ENCODE measurements around the gene PDCD11.
"Not testable (repeated sequence)": the region's sequence is repeated elsewhere in the genome, so short reads cannot be mapped to it uniquely, and the experiment has no call there.

PDCD11 gene, protein sequence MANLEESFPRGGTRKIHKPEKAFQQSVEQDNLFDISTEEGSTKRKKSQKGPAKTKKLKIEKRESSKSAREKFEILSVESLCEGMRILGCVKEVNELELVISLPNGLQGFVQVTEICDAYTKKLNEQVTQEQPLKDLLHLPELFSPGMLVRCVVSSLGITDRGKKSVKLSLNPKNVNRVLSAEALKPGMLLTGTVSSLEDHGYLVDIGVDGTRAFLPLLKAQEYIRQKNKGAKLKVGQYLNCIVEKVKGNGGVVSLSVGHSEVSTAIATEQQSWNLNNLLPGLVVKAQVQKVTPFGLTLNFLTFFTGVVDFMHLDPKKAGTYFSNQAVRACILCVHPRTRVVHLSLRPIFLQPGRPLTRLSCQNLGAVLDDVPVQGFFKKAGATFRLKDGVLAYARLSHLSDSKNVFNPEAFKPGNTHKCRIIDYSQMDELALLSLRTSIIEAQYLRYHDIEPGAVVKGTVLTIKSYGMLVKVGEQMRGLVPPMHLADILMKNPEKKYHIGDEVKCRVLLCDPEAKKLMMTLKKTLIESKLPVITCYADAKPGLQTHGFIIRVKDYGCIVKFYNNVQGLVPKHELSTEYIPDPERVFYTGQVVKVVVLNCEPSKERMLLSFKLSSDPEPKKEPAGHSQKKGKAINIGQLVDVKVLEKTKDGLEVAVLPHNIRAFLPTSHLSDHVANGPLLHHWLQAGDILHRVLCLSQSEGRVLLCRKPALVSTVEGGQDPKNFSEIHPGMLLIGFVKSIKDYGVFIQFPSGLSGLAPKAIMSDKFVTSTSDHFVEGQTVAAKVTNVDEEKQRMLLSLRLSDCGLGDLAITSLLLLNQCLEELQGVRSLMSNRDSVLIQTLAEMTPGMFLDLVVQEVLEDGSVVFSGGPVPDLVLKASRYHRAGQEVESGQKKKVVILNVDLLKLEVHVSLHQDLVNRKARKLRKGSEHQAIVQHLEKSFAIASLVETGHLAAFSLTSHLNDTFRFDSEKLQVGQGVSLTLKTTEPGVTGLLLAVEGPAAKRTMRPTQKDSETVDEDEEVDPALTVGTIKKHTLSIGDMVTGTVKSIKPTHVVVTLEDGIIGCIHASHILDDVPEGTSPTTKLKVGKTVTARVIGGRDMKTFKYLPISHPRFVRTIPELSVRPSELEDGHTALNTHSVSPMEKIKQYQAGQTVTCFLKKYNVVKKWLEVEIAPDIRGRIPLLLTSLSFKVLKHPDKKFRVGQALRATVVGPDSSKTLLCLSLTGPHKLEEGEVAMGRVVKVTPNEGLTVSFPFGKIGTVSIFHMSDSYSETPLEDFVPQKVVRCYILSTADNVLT (N-terminal part only)

DNA sequence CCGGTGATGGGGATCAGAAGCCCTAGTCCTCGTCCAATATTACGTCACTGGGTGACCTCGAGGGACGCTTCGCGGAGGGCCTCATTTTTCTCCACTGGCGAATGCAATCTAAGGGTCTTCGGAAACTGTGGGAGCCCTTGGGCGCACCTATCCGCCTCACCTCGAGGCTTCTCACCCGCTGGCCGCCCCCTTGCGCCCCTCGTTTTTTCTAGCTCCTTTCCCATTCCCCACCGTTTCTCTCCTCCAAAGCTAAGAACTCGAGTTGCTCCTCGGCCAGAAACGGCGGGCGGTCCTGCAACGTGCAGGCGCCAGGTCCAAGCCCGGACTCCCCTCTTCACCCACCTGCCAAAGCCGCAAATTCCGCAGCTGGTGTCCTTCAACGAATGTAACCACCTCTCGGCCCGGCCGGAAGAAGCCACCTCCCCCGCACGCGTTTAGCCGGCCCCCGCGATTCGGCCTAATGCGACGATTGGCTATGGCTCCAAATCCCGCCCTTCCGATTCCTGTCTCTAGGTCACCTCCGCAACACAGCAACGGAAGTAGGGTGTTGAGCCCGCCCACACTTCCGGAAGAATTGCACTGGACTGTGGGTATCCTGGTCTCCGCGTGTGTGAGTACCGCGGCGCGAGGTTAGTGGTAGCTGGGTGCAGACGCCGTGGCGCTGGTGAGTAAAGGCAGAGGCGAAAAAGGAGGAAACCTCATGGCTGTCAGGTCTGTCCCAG is at the start of gene PDCD11, which contains the start of gene ATP5MK:
TSS of gene PDCD11 (plus strand) at position 560 of the 722 bp plus-strand sequence. CDS start 1,801 bp downstream, outside the sequence.
TSS of gene ATP5MK (minus strand) at position 409 of the 722 bp plus-strand sequence. CDS start 4,018 bp downstream, outside the sequence.
- DNase-seq: peak; percentile 56 to 98 (median 95)

DNA sequence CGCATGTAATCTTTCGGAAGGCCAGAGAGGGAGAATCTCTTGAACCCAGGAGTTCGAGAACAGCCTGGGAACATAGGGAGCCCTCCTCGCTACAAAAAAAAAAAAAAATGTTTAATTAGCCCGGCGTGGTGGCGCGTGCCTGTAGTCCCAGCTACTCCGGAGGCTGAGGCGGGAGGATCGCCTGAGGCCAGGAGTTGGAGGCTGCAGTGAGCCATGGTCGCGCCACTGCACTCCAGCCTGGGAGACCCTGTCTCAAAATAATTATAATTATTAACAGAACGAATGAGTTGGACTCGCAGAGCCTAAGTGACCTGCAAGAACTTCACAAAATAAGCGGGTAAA is 46.3 kb upstream of the PDCD11 start:
- DNase-seq: peak in 1 of 51 donors; percentile 26

DNA sequence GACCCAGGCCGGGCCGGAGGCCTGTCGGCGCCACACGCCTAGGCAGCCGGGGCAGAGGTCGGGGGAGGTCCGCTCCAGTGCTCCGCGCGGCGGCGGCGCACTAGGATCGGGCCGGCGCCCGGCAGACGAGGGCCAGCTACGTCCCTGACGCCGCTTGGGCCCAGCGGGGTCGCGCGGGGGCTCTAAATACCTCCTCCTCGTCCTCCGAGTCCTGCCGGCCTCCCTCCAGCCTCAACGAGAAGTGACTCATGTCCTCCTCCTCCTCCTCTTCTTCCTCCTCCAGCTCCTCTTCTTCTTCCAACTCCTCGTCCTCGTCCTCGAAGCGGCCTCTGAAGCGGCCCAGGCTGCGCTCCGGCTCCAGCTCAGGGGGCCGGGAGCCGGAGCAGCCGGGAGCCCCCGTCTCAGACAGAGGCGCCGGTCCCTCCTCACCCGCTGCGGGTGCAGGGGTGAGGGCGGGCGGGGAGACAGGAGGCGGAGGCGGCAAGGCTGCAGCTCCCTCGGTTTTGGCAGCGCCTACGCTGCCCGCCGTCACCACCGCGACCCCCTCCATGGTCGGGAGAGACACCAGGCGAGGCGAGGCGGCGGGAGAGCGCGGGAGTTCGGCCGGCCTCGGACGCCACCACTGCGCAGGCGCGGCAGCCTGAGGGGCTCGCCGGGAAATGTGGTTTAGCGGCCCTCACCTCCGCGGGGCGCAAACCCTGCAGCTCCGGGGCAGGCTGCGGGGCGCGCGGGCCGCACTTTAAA is 45.7 kb upstream of the PDCD11 start, which contains the start of gene PCGF6:
TSS of gene PCGF6 (minus strand) at position 624 of the 744 bp plus-strand sequence. CDS start at position 550, 74 bp downstream.
- DNase-seq: peak; percentile 7 to 87 (median 63)

DNA sequence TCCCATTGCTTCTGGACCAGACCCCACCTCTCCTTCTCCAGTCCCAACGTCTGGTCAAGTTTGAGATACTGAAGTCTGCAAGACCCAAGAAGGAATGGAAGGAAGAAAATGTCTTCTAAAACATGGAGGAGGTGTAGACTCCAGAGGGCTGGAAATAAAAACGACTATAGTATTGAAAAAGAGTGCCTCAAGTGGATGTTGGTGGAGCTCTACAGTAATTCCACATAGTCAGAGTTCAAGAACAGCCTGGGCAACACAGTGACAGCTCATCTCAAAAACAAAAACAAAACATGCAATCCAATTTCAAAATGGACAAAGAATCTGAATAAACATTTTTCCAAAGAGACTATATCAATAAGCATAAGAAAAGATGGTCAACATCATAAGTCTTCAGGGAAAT is 43.1 kb upstream of the PDCD11 start:
- DNase-seq: no peak

DNA sequence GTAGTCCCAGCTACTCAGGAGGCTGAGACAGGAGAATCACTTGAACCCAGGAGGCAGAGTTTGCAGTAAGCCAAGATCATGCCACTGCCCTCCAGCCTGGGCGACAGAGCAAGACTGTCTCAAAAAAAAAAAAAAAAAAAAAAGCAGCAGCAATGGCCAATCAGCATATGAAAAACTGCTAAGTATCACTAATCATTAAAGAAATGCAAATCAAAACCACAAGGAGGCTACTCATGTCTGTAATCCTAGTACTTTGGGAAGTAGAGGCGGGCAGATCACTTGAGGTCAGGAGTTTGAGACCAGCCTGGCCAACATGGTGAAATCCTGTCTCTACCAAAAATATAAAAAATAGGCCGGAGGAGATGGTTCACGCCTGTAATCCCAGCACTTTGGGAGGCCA is 41.9 kb upstream of the PDCD11 start:
- not testable (repeated sequence) for DNase-seq

DNA sequence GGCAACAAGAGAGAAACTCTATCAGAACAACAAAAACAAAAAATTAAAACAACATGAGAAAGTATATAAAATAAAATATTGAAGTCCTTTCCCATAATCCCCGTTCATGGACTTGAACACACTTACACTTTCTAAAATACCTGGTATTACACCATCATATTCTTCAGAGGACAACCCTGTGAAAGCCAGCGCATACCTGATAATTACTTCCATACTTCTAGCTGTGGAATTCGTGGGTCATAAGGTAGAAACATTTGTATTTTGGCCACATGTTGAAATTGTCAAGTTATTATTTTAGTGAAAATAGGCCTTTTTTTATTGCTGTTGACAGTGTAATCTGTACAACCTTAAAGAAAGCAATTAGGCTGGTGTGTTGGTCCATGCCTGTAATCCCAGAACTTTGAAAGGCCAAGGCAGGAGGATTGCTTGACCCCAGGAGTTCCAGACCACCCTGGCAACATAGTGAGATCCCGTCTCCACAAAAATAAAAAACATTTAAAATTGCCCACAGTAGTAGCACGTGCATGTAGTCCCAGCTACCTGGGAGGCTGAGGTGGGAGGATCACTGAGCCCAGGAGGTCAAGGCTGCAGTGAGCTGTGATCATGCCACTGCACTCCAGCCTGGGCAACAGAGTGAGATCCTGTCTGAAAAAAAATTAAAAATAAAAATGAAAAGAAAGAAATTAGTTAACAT is 40.4 kb upstream of the PDCD11 start:
- no peak for DNase-seq

DNA sequence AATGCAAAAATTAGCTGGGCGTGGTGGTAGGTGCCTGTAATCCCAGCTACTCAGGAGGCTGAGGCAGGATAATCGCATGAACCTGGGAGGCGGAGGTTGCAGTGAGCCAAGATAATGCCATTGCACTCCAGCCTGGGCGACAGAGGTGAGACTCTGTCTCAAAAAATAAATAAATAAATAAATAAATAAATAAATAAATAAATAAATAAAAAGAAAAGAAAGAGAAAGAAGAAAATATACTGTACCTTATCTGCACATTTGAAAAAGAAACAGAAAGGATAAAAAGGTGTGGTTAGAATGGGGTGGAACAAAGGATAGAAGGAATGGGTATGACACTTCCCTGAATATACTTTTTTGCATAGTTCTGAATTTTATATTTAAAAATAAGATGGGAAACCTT is 36.9 kb upstream of the PDCD11 start:
- DNase-seq: not testable (repeated sequence)

DNA sequence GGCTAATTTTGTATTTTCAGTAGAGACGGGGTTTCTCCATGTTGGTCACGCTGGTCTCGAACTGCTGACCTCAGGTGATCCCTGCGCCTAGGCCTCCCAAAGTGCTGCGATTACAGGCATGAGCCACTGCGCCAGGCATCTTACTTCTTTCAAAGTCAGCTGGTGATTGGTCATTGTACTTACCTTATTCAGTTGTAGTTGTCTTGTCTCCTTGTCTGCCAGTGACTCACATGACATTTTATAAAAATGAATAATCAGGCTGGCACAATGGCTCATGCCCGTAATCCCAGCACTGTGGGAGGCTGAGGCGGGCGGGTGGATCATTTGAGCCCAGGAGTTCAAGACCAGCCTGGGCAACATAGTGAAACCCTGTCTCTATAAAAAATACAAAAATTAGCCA is 35.6 kb upstream of the PDCD11 start:
- not testable (repeated sequence) for DNase-seq

DNA sequence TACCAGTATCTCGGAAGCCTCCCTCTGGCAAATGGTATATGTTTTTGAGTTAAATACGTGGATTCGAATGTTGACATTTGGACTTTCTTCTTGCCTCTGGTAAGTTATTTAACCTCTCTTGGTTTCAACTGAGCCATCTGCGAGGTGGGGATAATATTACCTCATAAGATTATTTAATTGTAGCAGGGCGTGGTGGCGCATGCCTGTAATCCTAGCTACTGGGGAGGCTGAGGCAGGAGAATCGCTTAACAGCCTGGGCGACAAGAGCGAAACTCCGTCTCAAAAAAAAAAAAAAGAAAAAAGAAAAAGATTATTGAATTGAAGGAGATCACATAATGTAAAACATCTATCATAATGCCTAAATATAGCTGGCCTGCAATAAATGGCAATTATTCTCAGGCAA is 29.0 kb upstream of the PDCD11 start:
- DNase-seq: no peak

DNA sequence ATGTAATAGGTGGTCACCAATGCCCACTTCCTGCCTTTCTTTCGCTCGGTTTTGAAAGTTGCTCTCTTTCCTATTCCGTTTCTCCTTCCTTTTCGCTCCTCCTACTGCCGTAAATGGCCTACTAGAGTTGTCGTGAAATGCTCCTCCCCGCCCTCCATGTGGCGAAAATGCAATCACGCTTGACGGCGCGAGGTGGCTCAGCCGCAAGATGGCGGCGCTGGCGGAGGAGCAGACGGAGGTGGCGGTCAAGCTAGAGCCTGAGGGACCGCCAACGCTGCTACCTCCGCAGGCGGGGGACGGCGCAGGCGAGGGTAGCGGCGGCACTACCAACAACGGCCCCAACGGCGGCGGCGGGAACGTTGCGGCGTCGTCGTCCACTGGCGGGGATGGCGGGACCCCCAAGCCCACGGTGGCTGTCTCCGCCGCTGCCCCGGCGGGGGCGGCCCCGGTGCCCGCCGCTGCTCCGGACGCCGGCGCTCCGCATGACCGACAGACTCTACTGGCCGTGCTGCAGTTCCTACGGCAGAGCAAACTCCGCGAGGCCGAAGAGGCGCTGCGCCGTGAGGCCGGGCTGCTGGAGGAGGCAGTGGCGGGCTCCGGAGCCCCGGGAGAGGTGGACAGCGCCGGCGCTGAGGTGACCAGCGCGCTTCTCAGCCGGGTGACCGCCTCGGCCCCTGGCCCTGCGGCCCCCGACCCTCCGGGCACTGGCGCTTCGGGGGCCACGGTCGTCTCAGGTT is 28.5 kb upstream of the PDCD11 start, which contains the start of gene TAF5:
TSS of gene TAF5 (plus strand) at position 195 of the 737 bp plus-strand sequence. CDS start at position 209, 14 bp downstream.
- DNase-seq: peak; percentile 12 to 95 (median 82)

DNA sequence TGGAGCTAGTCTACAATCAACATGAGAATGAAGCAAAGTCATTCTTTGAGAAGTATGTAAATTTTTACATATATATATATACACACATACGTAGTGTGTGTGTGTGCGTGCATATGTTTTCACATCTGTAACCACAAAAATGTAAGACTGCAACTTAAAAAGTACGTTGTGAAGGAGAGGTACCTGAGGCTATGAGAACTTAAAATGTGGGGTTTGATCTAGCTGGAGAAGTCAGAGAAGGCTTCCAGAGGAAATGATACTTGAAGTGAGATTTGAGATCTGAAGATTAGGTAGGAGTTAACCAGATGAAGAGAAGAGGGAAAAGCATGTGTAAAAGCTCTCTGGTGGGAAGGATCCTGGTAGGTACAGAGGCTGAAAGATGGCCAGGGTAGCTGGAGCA is 22.9 kb upstream of the PDCD11 start:
- DNase-seq: no peak

DNA sequence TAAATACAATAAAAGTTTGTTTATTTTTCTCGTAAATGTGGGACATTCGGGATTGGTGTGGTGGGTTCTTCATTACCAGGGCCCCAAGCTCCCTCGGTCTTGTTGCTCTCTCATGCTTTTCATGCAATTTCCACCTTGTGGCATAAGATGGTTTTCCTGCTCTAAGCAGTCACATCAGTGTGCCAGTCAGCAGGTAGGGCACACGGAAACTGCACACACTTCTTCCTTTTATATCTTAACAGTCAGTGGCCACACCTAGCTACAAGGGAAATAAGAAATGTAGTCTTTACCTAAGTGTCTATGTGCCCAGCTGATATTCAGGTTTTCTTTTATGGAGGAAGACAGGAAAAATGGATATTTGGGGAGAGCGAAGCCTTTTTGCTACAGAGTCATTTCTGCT is 22.2 kb upstream of the PDCD11 start:
- DNase-seq: no peak

DNA sequence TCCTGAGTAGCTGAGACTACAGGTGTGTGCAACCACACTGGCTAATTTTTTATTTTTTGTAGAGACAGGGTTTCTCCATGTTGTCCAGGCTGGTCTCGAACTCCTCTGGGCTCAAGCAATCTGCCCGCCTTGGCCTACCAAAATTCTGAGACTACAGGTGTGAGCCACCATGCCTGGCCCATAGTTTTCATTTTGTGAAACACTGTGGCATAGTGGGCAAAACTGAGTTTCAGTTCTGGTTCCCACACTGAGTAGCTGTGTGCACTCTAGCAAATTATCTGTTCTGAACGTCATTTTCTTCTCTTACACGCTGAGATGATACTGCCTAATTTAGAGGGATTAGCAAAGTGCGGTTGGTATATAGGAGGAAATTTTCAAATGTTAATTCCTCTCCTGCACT is 13.7 kb upstream of the PDCD11 start:
- no peak for DNase-seq

DNA sequence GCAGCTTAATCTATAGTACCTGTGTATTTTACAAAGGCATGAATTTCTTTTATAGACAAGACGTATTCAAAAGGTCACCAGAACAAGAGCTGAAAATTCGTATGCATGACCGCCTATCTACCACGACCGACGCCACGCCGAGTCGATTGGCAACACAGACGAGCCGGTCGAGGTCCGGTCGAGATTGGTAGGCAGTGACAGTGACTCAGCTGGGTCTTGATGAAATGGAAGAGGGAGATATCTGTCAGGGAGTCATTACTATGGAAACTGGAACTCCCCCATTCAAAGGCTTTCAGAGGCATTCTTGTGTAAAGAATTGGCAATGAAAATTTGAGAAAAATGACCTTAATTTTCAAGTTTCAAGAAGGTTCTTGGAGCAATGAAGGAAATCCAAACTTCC is 2.2 kb upstream of the PDCD11 start:
- no peak for DNase-seq

DNA sequence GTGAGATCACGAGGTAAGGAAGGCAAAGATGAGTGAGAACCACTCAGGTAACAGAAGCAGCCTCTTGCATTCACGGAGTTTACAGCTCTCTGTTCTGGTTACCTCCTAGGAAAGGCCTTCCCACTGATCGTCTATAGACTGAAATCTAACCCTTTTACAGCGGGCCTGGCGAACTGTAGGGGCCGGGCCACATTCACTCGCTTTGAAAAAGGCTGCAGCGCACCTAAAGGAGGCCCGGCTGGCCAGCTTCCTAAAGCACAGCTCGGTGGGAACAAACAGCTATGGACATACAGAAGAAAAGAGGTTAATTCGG is 716 bp upstream of the PDCD11 start:
- peak in 1 of 51 donors; percentile 12 for DNase-seq

DNA sequence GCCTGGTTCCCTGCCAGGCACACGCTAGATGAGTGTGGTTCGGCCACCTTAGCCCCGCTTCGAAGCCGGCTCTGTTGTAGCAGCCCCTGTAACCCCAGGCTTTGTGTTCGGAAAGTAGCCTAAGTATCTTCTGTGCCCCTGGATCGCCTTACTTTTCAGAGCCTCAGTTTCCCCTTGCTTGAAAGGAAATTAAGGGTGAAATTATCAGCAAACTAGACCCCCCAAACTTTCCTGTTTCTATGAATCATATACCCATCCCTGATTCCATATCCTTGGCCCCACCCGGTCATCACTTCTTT is 312 bp downstream of the PDCD11 start:
- no peak for DNase-seq

DNA sequence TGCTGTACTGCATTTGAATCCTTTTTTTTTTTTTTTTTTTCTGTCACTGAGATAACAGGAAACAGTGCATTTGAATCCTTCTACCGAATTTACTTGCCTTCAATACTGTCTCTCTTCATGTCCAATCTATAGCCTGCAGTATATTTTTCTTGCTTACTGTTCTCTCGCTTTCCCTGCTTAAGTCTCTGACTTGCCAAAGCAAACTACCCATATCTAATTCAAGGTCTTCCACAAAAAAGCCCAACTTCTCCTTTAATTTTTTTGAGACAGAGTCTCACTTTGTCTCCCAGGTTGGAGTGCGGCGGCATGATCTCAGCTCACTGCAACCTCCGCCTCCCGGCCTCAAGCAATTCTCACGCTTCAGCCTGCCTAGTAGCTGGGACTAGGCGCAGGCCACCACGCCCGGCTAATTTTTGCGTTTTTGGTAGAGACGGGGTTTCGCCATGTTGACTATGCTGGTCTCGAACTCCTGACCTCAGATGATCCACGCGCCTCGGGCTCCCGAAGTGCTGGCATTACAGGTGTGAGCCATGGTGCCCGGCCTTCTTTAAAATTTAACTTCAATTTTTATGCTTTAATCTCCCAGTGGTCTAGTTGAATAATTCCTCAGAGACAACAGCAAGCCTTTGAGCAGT is 882 bp downstream of the PDCD11 start:
- no peak for DNase-seq

DNA sequence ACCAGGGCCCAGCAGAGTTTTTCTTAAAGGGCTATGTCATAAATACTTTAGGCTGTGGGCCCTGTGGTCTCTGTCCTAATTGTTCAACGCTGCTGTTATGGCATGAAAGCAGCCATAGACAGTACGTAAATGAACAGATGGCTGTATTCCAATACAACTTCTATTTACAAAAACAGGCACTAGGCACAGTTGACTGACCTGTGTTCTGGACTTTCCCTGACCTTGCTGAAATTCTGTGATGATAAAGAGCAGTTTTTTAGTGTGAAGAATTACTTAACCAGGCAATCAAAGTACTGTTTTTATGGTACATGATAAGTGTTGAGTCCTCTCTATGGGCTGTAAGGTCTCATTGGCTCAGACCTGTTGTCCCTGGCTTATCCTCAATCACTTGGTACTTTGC is 17.1 kb downstream of the PDCD11 start:
- DNase-seq: no peak

Data from hypothalamus (tissue), 51 donors.